ENCODE data around the gene DNAH6.

DNA sequence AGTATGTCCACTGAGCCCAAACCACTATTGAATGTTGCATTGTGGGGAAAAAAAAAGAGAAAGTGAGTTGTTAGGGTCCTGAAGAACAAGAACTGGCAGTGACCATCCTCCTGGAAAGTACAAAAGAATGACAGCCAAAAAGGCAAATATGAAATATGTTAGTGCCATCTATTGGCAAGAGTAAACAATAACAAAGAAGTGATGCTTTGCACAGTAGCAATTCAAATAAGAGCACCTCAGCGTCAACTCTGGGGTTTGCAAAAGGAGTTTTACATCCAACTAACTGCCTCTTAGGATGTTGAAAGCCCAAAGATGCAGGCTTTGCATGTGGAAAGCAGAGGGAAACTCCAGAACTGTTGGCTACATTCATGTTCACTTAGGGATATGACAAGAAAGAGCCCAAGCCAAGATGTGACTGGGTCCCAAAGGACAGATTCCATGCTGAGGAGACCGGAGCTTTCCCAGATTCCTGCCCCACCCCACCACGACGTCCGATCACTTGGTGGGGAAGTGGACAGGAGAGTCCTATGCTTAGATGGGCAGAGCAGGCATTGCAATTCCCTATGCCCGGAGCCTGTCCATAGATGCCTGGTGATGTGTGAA, 349.0 kb downstream of the DNAH6 start:
- TF ChIP-seq POLR2A (IDR thresholded peaks at IDR 0.05; ENCODE audit: low read depth, low read length) = no peak
- no peak for TF ChIP-seq POLR2AphosphoS5 (IDR thresholded peaks at IDR 0.05; ENCODE audit: low read depth, low read length)
